NCI-H187 treated with DMSO at 0.1 percent for 48 hours (cell line): ENCODE measurements around the gene AP3D1.
"Not testable (repeated sequence)": the region's sequence is repeated elsewhere in the genome, so short reads cannot be mapped to it uniquely, and the experiment has no call there.

Source experiments
- DNase-seq: peaks from one replicate; lab custom pipeline; 2025; lab: John Stamatoyannopoulos, UW

AP3D1 gene

DNA sequence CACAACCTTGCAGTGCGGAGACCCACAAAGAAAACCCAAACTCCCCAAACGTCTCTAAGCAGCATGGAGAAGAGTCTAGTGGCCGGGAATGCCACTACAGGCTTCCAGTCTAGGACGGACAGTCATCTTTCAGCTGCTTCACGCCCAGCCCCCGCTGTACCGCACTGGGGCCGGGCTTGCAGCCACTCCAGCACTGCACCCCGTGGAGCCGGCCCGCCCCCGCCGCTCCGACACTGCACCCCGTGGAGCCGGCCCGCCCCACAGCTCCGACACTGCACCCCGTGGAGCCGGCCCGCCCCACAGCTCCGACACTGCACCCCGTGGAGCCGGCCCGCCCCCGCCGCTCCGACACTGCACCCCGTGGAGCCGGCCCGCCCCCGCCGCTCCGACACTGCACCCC, 23.1 kb downstream of the AP3D1 start:
- DNase-seq = not testable (repeated sequence)

DNA sequence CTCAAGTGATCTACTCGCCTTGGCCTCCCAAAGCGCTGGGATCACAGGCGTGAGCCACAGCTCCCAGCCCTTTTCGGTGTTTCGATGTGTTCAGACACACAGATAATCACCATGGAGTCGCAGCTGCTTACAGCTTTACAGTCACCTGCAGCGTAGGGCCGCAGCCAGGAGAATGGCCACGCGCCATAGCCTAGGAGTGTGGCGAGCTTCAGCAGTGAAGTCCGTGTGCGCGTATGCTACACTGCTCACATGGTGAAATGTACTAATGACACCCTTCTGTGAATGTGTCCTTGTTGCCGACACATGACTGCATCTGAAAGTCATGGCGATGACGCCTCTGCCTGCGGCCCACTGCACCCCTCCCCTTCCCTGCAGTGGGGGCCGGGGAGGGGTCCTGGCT, 23.6 kb downstream of the AP3D1 start:
- no peak for DNase-seq

GRCh38 chr19:2126879-2127518, 24.4 kb downstream of the AP3D1 start:
- DNase-seq = no peak

DNA sequence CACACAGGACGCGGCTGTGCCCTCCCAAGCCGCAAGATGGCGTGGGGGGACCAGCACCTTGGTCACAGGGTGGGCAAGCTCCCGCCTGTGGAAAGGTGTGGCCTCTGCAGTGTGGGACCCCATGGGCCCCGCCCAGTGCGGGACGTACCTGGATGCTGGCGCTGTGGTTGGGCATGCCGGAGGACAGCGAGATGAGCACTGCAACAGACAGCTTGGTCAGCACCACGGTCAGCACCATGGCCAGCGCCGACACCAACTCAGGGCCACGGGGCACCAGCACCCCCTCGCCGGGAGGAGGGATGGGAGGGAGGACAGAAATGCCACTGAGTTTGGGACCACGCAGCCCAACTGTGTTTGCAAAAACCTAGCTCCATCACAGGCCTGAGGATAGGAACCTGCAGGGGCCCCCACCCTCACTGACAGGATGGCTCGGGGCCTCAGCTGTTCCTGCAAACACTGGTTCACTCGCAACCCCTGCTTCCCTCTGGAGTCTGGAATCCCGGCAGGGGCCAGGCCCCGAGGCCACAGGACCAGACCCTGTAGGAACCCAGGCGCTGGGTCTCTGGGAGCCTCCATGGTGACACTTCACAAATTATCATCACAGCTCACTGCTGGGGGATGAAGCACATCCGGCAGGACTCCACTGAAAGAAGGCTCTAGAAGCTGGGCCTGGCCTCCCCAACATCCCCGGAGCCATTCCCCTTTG, 27.5 kb downstream of the AP3D1 start:
- no peak for DNase-seq

GRCh38 chr19:2122982-2123381, 28.4 kb downstream of the AP3D1 start:
- DNase-seq = no peak

DNA sequence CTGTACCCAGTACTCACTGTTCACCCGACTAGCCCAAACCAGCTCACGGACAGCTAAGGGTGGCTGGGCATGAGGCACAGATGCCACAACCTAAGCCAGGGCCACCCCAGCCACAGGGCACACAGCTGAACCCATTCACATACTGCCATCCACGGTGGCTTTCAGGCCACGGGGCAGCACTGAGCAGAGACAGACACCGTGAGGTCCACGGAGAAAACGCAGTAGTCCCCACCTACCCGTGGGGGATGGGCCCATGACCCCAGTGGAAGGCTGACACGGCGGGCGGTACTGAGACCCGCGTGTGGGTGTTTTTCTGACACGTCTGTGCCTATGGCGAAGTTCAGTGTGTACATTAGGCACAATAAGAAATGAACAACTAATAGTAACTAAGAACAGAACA, 29.1 kb downstream of the AP3D1 start:
- DNase-seq = no peak

GRCh38 chr19:2121416-2122051, 29.8 kb downstream of the AP3D1 start:
- no peak for DNase-seq

GRCh38 chr19:2120821-2121220, 30.5 kb downstream of the AP3D1 start:
- no peak for DNase-seq

- DNase-seq = no peak
Observed at GRCh38 chr19:2119921-2120785, 31.2 kb downstream of the AP3D1 start.

DNA sequence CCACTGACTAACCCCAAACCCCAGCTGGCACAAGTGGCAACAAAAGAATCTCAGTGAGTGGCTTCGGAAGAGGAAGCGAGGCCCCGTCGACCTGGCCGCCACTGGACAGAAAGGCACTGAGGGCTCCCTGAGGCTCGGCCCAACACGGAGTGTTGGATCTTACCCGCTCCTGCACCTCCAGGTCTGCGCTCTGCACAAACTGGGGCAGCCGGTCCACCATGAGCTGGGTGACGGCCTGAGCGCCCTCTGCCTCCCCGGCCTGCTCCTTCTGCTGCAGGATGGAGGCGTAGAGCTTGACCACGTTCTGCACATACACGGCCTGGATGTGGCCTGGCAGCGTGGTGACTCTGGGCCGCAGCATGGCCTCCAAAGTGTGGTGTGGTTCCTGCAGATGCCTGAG, 32.9 kb downstream of the AP3D1 start:
- no peak for DNase-seq

- DNase-seq = no peak
Observed at GRCh38 chr19:2117215-2117960, 34.0 kb downstream of the AP3D1 start.

DNA sequence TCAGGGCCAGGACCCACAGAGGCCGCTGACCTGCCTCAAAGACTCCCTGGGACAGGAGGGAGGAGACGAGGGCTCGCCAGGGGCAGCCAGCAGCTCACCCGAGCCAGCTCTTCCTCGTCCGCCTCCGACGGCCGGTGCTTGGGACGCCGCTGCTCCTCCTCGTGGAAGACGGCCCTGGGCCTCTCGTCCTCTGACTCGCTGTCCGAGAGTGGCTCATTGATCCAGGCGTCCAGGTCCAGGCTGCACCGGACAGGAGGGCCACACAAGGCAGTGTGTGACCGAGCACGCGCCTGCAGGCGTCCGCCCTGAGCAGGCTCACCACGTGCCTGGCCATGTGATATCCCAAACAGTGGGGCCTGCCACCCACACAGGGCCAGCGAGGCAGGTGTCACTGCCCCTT, 34.9 kb downstream of the AP3D1 start:
- no peak for DNase-seq

- no peak for DNase-seq
Observed at GRCh38 chr19:2115911-2116426, 35.4 kb downstream of the AP3D1 start.

DNA sequence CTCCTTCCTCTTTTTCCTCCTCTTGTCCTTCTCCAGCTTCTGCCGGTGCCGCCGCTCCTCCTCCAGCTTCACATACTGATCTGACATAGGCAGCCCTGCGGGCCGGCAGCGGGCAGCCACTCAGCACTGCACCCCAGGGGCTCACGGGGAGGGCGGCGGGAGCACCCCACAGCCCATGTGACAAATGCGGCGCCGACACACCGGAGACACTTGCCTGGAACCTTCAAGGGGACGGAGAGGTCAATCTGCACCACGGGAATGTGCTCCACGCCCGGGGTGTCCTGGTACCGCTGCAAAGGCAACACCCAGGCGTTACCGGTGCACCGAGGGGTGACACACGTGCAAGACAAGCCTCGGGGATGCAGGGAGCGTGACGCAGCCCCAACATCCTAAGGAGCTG, 36.0 kb downstream of the AP3D1 start:
- DNase-seq = no peak

- DNase-seq = no peak
Observed at GRCh38 chr19:2114821-2115220, 36.5 kb downstream of the AP3D1 start.

DNA sequence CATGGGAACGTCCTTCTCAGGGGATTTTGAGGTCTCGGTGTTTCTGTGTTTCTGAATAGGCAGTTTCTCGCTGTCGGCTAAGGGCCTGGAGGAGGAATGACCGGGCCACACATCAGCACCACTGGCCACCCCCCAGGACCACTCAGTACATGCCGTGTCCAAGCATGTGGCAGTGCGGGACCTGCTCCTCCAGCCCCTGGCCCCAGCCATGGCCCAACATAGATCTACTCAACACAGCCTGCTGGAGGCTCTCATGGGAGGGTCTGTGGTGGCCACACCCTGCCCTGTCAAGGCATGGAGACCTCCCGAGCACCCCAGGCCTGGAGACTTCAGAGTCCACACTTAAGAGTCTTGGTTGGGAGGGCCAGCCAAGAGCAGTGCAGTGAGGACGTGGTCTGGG, 37.1 kb downstream of the AP3D1 start:
- DNase-seq = no peak

- DNase-seq = no peak
Observed at GRCh38 chr19:2113439-2114211, 37.7 kb downstream of the AP3D1 start.

DNA sequence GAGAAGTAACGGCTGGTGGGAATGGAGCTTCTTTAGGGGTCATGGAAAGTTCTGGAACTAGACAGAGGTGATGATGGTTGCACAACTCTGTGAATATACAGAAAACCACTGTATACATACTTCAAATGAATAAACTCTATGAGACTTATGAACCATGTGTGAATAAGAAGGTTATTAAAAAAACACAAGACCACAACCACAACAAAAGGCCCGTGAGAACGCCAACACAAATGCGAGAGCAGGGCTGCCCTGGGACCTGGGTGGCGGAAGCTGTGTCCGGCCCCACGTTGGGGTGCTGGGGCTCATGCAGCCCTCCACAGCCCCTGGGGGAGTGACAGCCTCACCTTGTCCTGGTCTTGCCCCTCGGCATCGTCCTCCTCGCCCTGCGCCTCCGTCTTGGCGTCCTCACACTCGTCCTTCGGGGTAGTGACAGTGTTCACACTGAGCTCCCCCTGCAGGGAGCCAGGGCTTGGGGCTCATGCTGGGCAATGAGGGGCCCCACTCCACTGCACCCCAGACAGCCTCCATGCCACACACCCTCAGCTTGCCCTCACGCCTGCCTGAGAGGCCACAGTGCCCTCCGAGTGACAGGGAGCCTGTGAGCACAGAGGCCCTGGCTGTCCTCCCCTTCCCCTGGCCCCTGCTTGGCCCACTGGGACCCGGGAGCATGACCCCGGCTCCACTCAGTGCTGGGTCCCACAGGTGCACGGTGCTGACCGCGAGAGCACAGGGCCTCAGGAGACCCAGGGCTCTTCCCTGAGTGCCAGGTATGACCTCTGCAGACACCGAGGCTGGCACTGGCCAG, 38.6 kb downstream of the AP3D1 start:
- DNase-seq = no peak

- no peak for DNase-seq
Observed at GRCh38 chr19:2111886-2112285, 39.5 kb downstream of the AP3D1 start.

- DNase-seq = no peak
Observed at GRCh38 chr19:2111425-2111824, 39.9 kb downstream of the AP3D1 start.
